Fibroblast of pulmonary artery (primary cell): Measurements from ENCODE around the gene MRPL24.

Experiments
- DNase-seq: peaks from one replicate; pipeline ENCODE4 v3.0.0-alpha.2; 2010; ENCODE audit warnings: low read depth
- H3K4me3 ChIP-seq: replicated peaks from 2 replicates; pipeline ENCODE4 v1.5.1; 2011; ENCODE audit warnings: low read depth, mild to moderate bottlenecking, control low read depth, low read length, moderate library complexity
- CTCF ChIP-seq: IDR thresholded peaks from 2 replicates; pipeline ENCODE4 v1.5.1; 2011; ENCODE audit warnings: mild to moderate bottlenecking, control low read depth, low read length, inconsistent platforms; ENCODE audit errors: missing control alignments

MRPL24 gene

GRCh38 chr1:156700736-156701531, 40.0 kb downstream of the MRPL24 start:
- TF ChIP-seq CTCF, result no peak
- no peak for DNase-seq
- H3K4me3 ChIP-seq, result no peak overlapping the region

- DNase-seq, result no peak
- no peak for TF ChIP-seq CTCF
- no peak overlapping the region for H3K4me3 ChIP-seq
These were observed 41.9 kb downstream of the MRPL24 start for GRCh38 chr1:156698995-156699394.

- TF ChIP-seq CTCF, result no peak
- no peak for DNase-seq
- no peak overlapping the region for H3K4me3 ChIP-seq
These were observed 43.4 kb downstream of the MRPL24 start for GRCh38 chr1:156697481-156697880.

- H3K4me3 ChIP-seq, result no peak overlapping the region
- no peak for DNase-seq
- TF ChIP-seq CTCF, result no peak
These were observed 44.1 kb downstream of the MRPL24 start for GRCh38 chr1:156696755-156697154.

GRCh38 chr1:156694690-156694962, 46.3 kb downstream of the MRPL24 start:
- DNase-seq, result no peak
- no peak for TF ChIP-seq CTCF
- H3K4me3 ChIP-seq, result no peak overlapping the region

- no peak for TF ChIP-seq CTCF
- DNase-seq, result no peak
- no peak overlapping the region for H3K4me3 ChIP-seq
These were observed 46.8 kb downstream of the MRPL24 start for GRCh38 chr1:156693848-156694689.
